ENCODE results near the gene CCDC83. TPM values are rescaled to one million over a fixed set of nuclear protein-coding genes. Genes with fewer than 3 reads are reported as not detected.
"Not testable (repeated sequence)": the region's sequence is repeated elsewhere in the genome, so short reads cannot be mapped to it uniquely, and the experiment has no call there.

CCDC83 gene
- polyA plus RNA-seq, 1 of the 3 experiments (the other 2 are of a cell fraction), result not detected

DNA sequence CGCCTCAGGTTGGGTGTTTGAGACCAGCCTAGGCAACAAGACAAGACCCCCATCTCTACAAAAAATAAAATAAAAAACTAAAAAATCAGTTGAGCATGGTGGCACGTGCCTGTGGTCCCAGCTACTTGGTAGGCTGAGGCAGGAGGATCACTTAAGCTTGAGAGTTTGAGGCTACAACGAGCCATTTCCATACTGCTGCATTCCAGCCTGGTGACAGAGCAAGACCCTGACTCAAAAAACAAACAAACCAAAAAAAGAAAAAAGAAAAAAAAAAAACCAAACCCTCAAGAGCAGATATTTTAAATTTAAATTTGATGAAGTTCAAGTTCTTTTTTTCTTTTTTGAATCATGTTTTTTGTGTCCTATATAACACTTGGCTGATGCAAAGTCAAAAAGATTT, 7.2 kb upstream of the CCDC83 start (continued):
- TF ChIP-seq, protein P1, sequence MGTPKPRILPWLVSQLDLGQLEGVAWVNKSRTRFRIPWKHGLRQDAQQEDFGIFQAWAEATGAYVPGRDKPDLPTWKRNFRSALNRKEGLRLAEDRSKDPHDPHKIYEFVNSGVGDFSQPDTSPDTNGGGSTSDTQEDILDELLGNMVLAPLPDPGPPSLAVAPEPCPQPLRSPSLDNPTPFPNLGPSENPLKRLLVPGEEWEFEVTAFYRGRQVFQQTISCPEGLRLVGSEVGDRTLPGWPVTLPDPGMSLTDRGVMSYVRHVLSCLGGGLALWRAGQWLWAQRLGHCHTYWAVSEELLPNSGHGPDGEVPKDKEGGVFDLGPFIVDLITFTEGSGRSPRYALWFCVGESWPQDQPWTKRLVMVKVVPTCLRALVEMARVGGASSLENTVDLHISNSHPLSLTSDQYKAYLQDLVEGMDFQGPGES (IDR thresholded peaks at IDR 0.05; ENCODE audit: low read depth, low read length), result no peak
- TF ChIP-seq EZH2phosphoT487 (IDR thresholded peaks at IDR 0.05; ENCODE audit: borderline replicate concordance, low read depth), result no peak
- no peak for TF ChIP-seq FOXJ3 (CRISPR knock-in tag; IDR thresholded peaks at IDR 0.05)
- TF ChIP-seq, protein P2, sequence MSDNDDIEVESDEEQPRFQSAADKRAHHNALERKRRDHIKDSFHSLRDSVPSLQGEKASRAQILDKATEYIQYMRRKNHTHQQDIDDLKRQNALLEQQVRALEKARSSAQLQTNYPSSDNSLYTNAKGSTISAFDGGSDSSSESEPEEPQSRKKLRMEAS (IDR thresholded peaks at IDR 0.05; ENCODE audit: low read depth), result no peak

DNA sequence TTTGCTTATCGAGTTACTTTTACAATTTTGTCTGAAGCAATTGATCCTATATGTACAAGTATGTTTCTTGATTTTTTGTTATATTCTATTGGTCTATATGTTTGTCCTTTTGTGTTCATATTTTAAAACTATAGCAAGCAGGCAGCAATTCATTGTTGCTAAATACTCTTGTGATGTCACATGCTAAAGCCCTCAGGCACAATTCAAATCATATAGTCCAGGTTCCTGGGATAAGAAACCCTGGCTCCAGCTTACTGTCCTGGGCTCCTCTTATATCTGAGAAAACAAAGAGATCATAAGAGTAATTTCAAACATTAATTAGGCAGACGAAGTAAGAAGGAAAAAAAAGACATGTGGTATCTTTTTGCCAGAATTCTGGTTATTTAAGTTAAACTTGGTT, 6.6 kb upstream of the CCDC83 start:
- 76% methylated on average over 2 of the region's 2 CpGs for WGBS (ENCODE audit: low lambda C conversion rate)
- POLR2A ChIA-PET, result no interaction called here
- H3F3A ChIP-seq (replicated peaks; ENCODE audit: insufficient read depth), result peaks cover 14% of the 10 kb centered on the region

DNA sequence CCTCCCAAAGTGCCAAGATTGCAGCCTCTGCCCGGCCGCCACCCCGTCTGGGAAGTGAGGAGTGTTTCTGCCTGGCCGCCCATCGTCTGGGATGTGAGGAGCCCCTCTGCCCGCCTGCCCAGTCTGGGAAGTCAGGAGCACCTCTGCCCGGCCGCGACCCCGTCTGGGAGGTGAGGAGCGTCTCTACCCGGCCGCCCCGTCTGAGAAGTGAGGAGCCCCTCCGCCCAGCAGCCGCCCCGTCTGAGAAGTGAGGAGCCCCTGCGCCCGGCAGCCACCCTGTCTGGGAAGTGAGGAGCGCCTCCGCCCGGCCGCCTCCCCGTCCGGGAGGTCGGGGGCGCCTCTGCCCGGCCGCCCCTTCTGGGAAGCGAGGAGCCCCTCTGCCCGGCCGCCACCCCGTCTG, 2.4 kb upstream of the CCDC83 start:
- H3K4me3 ChIP-seq (ENCODE audit: low read depth in 2 of 2, low read length in 1 of 2); H3K27me3 ChIP-seq (ENCODE audit: insufficient read depth); H3K4me2 ChIP-seq; H3K79me2 ChIP-seq (ENCODE audit: insufficient read depth); H3K9me2 ChIP-seq; DNase-seq; H4K20me1 ChIP-seq (ENCODE audit: insufficient read depth); H3K36me3 ChIP-seq (replicated peaks in 1 of 2; ENCODE audit: control insufficient read depth in 1 of 2, insufficient read depth in 2 of 2, low read length in 1 of 2); H3K27ac ChIP-seq (ENCODE audit: low read depth in 2 of 2, low read length in 1 of 2); POLR2A ChIA-PET; H3K9ac ChIP-seq; H3K9me3 ChIP-seq; H3F3A ChIP-seq (replicated peaks; ENCODE audit: insufficient read depth); H2AFZ ChIP-seq (ENCODE audit: low read depth); H3K4me1 ChIP-seq (ENCODE audit: control insufficient read depth in 1 of 2, insufficient read depth in 2 of 2, low read depth in 1 of 2, low read length in 1 of 2); CTCF ChIA-PET: not testable (repeated sequence)
- 97% methylated on average over 15 of the region's 33 CpGs for WGBS (ENCODE audit: low lambda C conversion rate)

More for the DNA sequence above, 6.6 kb upstream of the CCDC83 start:
- CTCF ChIA-PET, result no interaction called here
- Histone ChIP-seq H3K79me2 (ENCODE audit: insufficient read depth) (no peaks in the 10 kb centered on the region), H3K4me3 (ENCODE audit: low read depth in 2 of 2, low read length in 1 of 2) (no peak overlapping the region), H3K4me2 (no peak overlapping the region), H3K4me1 (ENCODE audit: control insufficient read depth in 1 of 2, insufficient read depth in 2 of 2, low read depth in 1 of 2, low read length in 1 of 2) (peaks cover 5 to 7% of the 10 kb centered on the region in 2 experiments; a peak in 1 of 4 replicates), H3K9ac (no peak overlapping the region), H4K20me1 (ENCODE audit: insufficient read depth) (no peaks in the 10 kb centered on the region), H3K27ac (ENCODE audit: low read depth in 2 of 2, low read length in 1 of 2) (no peak overlapping the region), H3K9me3 (no peaks in the 10 kb centered on the region), H2AFZ (ENCODE audit: low read depth) (no peak overlapping the region), H3K9me2 (no peaks in the 10 kb centered on the region), H3K27me3 (ENCODE audit: insufficient read depth) (no peaks in the 10 kb centered on the region), H3K36me3 (replicated peaks in 1 of 2; ENCODE audit: control insufficient read depth in 1 of 2, insufficient read depth in 2 of 2, low read length in 1 of 2) (no peaks in the 10 kb centered on the region)
- TF ChIP-seq RCOR1 (IDR thresholded peaks at IDR 0.05; ENCODE audit: low read length), result no peak
- DNase-seq, result no peak

DNA sequence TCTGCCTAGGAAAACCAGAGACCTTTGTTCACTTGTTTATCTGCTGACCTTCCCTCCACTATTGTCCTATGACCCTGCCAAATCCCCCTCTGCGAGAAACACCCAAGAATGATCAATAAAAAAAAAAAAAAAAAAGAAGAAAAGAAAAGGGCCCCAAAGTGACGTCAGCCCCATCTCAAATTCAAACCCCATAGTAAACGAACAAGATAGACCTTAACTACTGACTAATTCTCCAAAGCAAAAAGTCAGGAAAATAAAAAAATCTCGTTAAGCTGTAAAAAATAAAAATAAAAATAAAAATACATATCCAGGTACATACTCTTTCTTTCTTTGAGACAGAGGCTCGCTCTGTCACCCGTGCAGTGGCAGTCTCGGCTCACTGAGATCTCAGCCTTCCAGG, 1.6 kb upstream of the CCDC83 start:
- H3K4me2 ChIP-seq; H3K4me1 ChIP-seq (ENCODE audit: control insufficient read depth in 1 of 2, insufficient read depth in 2 of 2, low read depth in 1 of 2, low read length in 1 of 2); H4K20me1 ChIP-seq (ENCODE audit: insufficient read depth); H3K36me3 ChIP-seq (replicated peaks in 1 of 2; ENCODE audit: control insufficient read depth in 1 of 2, insufficient read depth in 2 of 2, low read length in 1 of 2); H3K27me3 ChIP-seq (ENCODE audit: insufficient read depth); H3K9me2 ChIP-seq; H3K79me2 ChIP-seq (ENCODE audit: insufficient read depth); POLR2A ChIA-PET; H3K9ac ChIP-seq; H2AFZ ChIP-seq (ENCODE audit: low read depth); H3K4me3 ChIP-seq (ENCODE audit: low read depth in 2 of 2, low read length in 1 of 2); H3K9me3 ChIP-seq; H3F3A ChIP-seq (replicated peaks; ENCODE audit: insufficient read depth); H3K27ac ChIP-seq (ENCODE audit: low read depth in 2 of 2, low read length in 1 of 2); DNase-seq: not testable (repeated sequence)
- CTCF ChIA-PET, result interaction anchor here (1.9 kb wide), 1 partner anchor 55 kb away, joined by 6 read pairs; no protein-coding TSS in a partner anchor
- WGBS (ENCODE audit: low lambda C conversion rate), result 95% methylated on average over 7 of the region's 7 CpGs
